H9 (cell line): Measurements from ENCODE around the gene PDZD7. TPM values are rescaled to one million over a fixed set of nuclear protein-coding genes. Genes with fewer than 3 reads are reported as not detected.
A peak's percentile ranks its signal among the peaks of the same experiment; 100 is the strongest.

ENCODE experiments used
- DNase-seq: peaks from one replicate; pipeline ENCODE4 v3.0.0-alpha.2; 2017
- H2AFZ ChIP-seq: one replicate; pipeline ENCODE4 v1.6.1; 2013; ENCODE audit warnings: mild to moderate bottlenecking, low read length, control low read depth, moderate library complexity
- H2AK5ac ChIP-seq: 2 replicates; pipeline ENCODE4 v1.6.1; 2013; ENCODE audit warnings: low read length, control low read depth, mixed read lengths; ENCODE audit not compliant: insufficient read length
- H2BK120ac ChIP-seq: one replicate; pipeline ENCODE4 v1.6.1; 2013; ENCODE audit warnings: low read depth, mild to moderate bottlenecking, low read length, control low read depth, inconsistent platforms; ENCODE audit not compliant: poor library complexity, severe bottlenecking
- H2BK12ac ChIP-seq: 2 replicates; pipeline ENCODE4 v1.6.1; 2013; ENCODE audit warnings: low read length, control low read depth, mixed read lengths, low read depth; ENCODE audit not compliant: insufficient read length
- H2BK15ac ChIP-seq: 2 replicates; pipeline ENCODE4 v1.6.1; 2013; ENCODE audit warnings: low read depth, low read length, control low read depth
- H2BK20ac ChIP-seq: one replicate; pipeline ENCODE4 v1.6.1; 2013; ENCODE audit warnings: low read depth, mild to moderate bottlenecking, low read length, control low read depth, inconsistent platforms; ENCODE audit not compliant: poor library complexity, severe bottlenecking
- H2BK5ac ChIP-seq: 2 replicates; pipeline ENCODE4 v1.6.1; 2013; ENCODE audit warnings: low read length, control low read depth, mixed read lengths; ENCODE audit not compliant: insufficient read length
- H3K14ac ChIP-seq: 2 replicates; pipeline ENCODE4 v1.6.1; 2013; ENCODE audit warnings: low read length, control low read depth; ENCODE audit not compliant: insufficient read depth
- H3K18ac ChIP-seq: 2 replicates; pipeline ENCODE4 v1.6.1; 2013; ENCODE audit warnings: low read depth, mild to moderate bottlenecking, mixed read lengths, low read length, control low read depth; ENCODE audit not compliant: insufficient read length
- H3K23ac ChIP-seq: 2 replicates; pipeline ENCODE4 v1.6.1; 2013; ENCODE audit warnings: low read length, control low read depth, mixed read lengths, low read depth; ENCODE audit not compliant: insufficient read length
- H3K23me2 ChIP-seq: 2 replicates; pipeline ENCODE4 v1.6.1; 2013; ENCODE audit warnings: low read depth, mild to moderate bottlenecking, mixed read lengths, low read length, control low read depth; ENCODE audit not compliant: insufficient read length, poor library complexity, severe bottlenecking
- H3K27ac ChIP-seq: 2 replicates; pipeline ENCODE4 v1.5.1; 2013; ENCODE audit warnings: low read length, control low read depth, mixed read lengths, low read depth; ENCODE audit not compliant: insufficient read length
- H3K27me3 ChIP-seq: 2 replicates; pipeline ENCODE4 v1.6.1; 2013; ENCODE audit warnings: low read length, control low read depth, inconsistent platforms; ENCODE audit not compliant: insufficient read depth
- H3K4ac ChIP-seq: 2 replicates; pipeline ENCODE4 v1.6.1; 2013; ENCODE audit warnings: low read depth, mild to moderate bottlenecking, control low read depth, inconsistent platforms, low read length, moderate library complexity
- H3K4me1 ChIP-seq: 2 replicates; pipeline ENCODE4 v1.6.1; 2013; ENCODE audit warnings: low read length, control low read depth, inconsistent platforms; ENCODE audit not compliant: insufficient read depth
- H3K4me2 ChIP-seq: 2 replicates; pipeline ENCODE4 v1.6.1; 2013; ENCODE audit warnings: low read length, control low read depth, mixed read lengths; ENCODE audit not compliant: insufficient read length, insufficient read depth
- H3K56ac ChIP-seq: 2 replicates; pipeline ENCODE4 v1.6.1; 2013; ENCODE audit warnings: low read depth, mild to moderate bottlenecking, mixed read lengths, low read length, control low read depth; ENCODE audit not compliant: insufficient read length
- H3K79me1 ChIP-seq: 2 replicates; pipeline ENCODE4 v1.6.1; 2013; ENCODE audit warnings: low read depth, mild to moderate bottlenecking, moderate library complexity, low read length, control low read depth, inconsistent platforms; ENCODE audit not compliant: insufficient read depth, poor library complexity, severe bottlenecking
- H3K79me2 ChIP-seq: 2 replicates; pipeline ENCODE4 v1.6.1; 2013; ENCODE audit warnings: low read length, control low read depth, inconsistent platforms; ENCODE audit not compliant: insufficient read depth
- H3K9ac ChIP-seq: 2 replicates; pipeline ENCODE4 v1.6.1; 2013; ENCODE audit warnings: low read length, control low read depth, mixed read lengths; ENCODE audit not compliant: insufficient read length; ENCODE audit errors: extremely low read depth
- H3K9me3 ChIP-seq: one replicate; pipeline ENCODE4 v1.6.1; 2013; ENCODE audit warnings: low read depth, low read length, inconsistent platforms; ENCODE audit not compliant: control insufficient read depth
- H3T11ph ChIP-seq: one replicate; pipeline ENCODE4 v1.6.1; 2013; ENCODE audit warnings: mild to moderate bottlenecking, low read length, control low read depth, inconsistent platforms
- H4K20me1 ChIP-seq: one replicate; pipeline ENCODE4 v1.6.1; 2013; ENCODE audit not compliant: control insufficient read depth, insufficient read length, insufficient read depth
- H4K5ac ChIP-seq: 2 replicates; pipeline ENCODE4 v1.6.1; 2013; ENCODE audit warnings: low read depth, mild to moderate bottlenecking, mixed read lengths, low read length, control low read depth; ENCODE audit not compliant: insufficient read length
- H4K8ac ChIP-seq: replicated peaks from 2 replicates; pipeline ENCODE4 v1.6.1; 2013; ENCODE audit warnings: low read length, control low read depth, mixed read lengths, low read depth; ENCODE audit not compliant: insufficient read length
- H4K91ac ChIP-seq: 2 replicates; pipeline ENCODE4 v1.6.1; 2013; ENCODE audit warnings: low read depth, mild to moderate bottlenecking, moderate library complexity, mixed read lengths, low read length, control low read depth; ENCODE audit not compliant: insufficient read length
- H3K27ac Mint-ChIP-seq, 3 experiments: 2 replicates in 2 of 3; 3 replicates in 1 of 3; pipeline ENCODE4 v1.8.0; 2020 to 2021; ENCODE audit warnings: mixed read lengths in 3 of 3, mild to moderate bottlenecking in 1 of 3, moderate library complexity in 1 of 3
- H3K27me3 Mint-ChIP-seq: 2 replicates; pipeline ENCODE4 v1.8.0; 2021; ENCODE audit warnings: low read depth, mild to moderate bottlenecking, moderate library complexity, mixed read lengths
- H3K36me3 Mint-ChIP-seq, 3 experiments: 2 replicates in 2 of 3; 3 replicates in 1 of 3; pipeline ENCODE4 v1.8.0; 2020 to 2021; ENCODE audit warnings: low read depth in 3 of 3, mixed read lengths in 3 of 3; ENCODE audit not compliant: insufficient read depth in 1 of 3
- H3K4me1 Mint-ChIP-seq, 2 experiments: 2 replicates each; pipeline ENCODE4 v1.8.0; 2020; ENCODE audit warnings: mixed read lengths in 2 of 2
- H3K4me3 Mint-ChIP-seq, 2 experiments: 2 replicates in 1 of 2; 3 replicates in 1 of 2; pipeline ENCODE4 v1.8.0; 2020 to 2021; ENCODE audit warnings: mild to moderate bottlenecking in 2 of 2, mixed read lengths in 2 of 2, moderate library complexity in 1 of 2
- H3K9me3 Mint-ChIP-seq, 2 experiments: 2 replicates in 1 of 2; 3 replicates in 1 of 2; pipeline ENCODE4 v1.8.0; 2020; ENCODE audit warnings: mild to moderate bottlenecking in 2 of 2, mixed read lengths in 2 of 2, moderate library complexity in 1 of 2
- CTCF ChIP-seq: fragments of 200-600 bp; sonication (generic); conservative IDR thresholded peaks from 3 replicates; pipeline ENCODE4 v1.8.0; 2021; ENCODE audit warnings: antibody characterized with exemption, mild to moderate bottlenecking
- WGBS: extraction: QIAGEN DNeasy Blood & Tissue Kit; methylation state at CpG from one replicate; pipeline ENCODE4 v1.1.7; 2013; ENCODE audit warnings: missing lambda C conversion rate, low lambda C conversion rate, mixed read lengths; ENCODE audit not compliant: insufficient read length; ENCODE audit errors: extremely low coverage; 5-methylcytosine and 5-hydroxymethylcytosine counted together
- total RNA-seq: library from RNA; stranded (reverse); gene quantifications from 2 replicates; pipeline ENCODE4 v1.2.1, GENCODE V29; 2021

The PDZD7 gene
- total RNA-seq, 1 experiment from 2014 or later = 2.0 TPM

- H3K27ac ChIP-seq = no peak overlapping the region
These were observed 29.8 kb downstream of the PDZD7 start for GRCh38 chr10:101000915-101001658.

More at GRCh38 chr10:101000915-101001658, 29.8 kb downstream of the PDZD7 start:
- DNase-seq = no peak
- peak overlapping the region; percentile 88 to 92 for H3K4me3 Mint-ChIP-seq
- Histone ChIP-seq H3K9me3 (no peaks in the 10 kb centered on the region), H4K20me1 (no peaks in the 10 kb centered on the region), H2AK5ac (no peak overlapping the region), H3K23ac (no peak overlapping the region), H3K27me3 (no peaks in the 10 kb centered on the region), H3K56ac (no peak overlapping the region), H3K23me2 (peaks cover 33% of the 10 kb centered on the region), H3K18ac (no peak overlapping the region), H3T11ph (no peak overlapping the region), H3K79me1 (no peaks in the 10 kb centered on the region), H2BK15ac (no peak overlapping the region), H3K4ac (no peak overlapping the region), H4K8ac (no peak overlapping the region), H2BK20ac (no peak overlapping the region), H3K14ac (no peak overlapping the region; the same call in 1 of the 2 replicates), H4K5ac (no peak overlapping the region), H4K91ac (no peak overlapping the region), H3K4me2 (peak overlapping the region; percentile 70), H3K9ac (peak overlapping the region; percentile 86), H2BK120ac (no peak overlapping the region), H2BK12ac (no peak overlapping the region), H3K4me1 (peaks cover 2% of the 10 kb centered on the region; the same call in 1 of the 2 replicates), H2BK5ac (no peak overlapping the region), H3K79me2 (no peaks in the 10 kb centered on the region; the same call in 1 of the 2 replicates), H2AFZ (no peak overlapping the region)
- no CpG with 5 or more reads among the region's 12 CpGs for whole genome bisulfite sequencing
- peaks cover 16 to 33% (median 31%) of the 10 kb centered on the region in 3 experiments; a peak in 6 of 7 replicates for H3K36me3 Mint-ChIP-seq
- H3K9me3 Mint-ChIP-seq = no peaks in the 10 kb centered on the region; a peak in 2 of 5 replicates
- H3K4me1 Mint-ChIP-seq = peaks cover 23 to 28% of the 10 kb centered on the region in 2 experiments
- TF ChIP-seq CTCF = no peak
- no peaks in the 10 kb centered on the region for H3K27me3 Mint-ChIP-seq
- peak overlapping the region; percentile 2 to 41 (median 4); a peak in 5 of 7 replicates for H3K27ac Mint-ChIP-seq
